DND-41 (cell line): ENCODE data around the gene CCDC116.

ENCODE experiments used
- ATAC-seq: fragments of 200-7000 bp; cut with Tn5 transposase; 3 replicates; pipeline ENCODE4 v1.9.1; 2021; ENCODE audit warnings: low read depth; ENCODE audit not compliant: insufficient read depth
- DNase-seq: peaks from one replicate; pipeline ENCODE4 v3.0.0-alpha.2; 2020
- H2AFZ ChIP-seq: 2 replicates; pipeline ENCODE4 v1.6.0; 2012; ENCODE audit warnings: low read depth, low read length
- H3K27ac ChIP-seq: 2 replicates; pipeline ENCODE4 v1.5.1; 2012; ENCODE audit warnings: low read length, inconsistent platforms
- H3K27me3 ChIP-seq: fragments of 200-600 bp; sonication (generic); 2 replicates; pipeline ENCODE4 v1.6.0; 2012; ENCODE audit warnings: low read length, mild to moderate bottlenecking, inconsistent platforms; ENCODE audit not compliant: insufficient read depth, poor library complexity
- H3K36me3 ChIP-seq: 2 replicates; pipeline ENCODE4 v1.5.1; 2012; ENCODE audit warnings: low read length, inconsistent platforms; ENCODE audit not compliant: insufficient read depth
- H3K4me1 ChIP-seq: 2 replicates; pipeline ENCODE4 v1.5.1; 2012; ENCODE audit warnings: mild to moderate bottlenecking, low read length; ENCODE audit not compliant: insufficient read depth
- H3K4me2 ChIP-seq: 2 replicates; pipeline ENCODE4 v1.6.0; 2012; ENCODE audit warnings: mild to moderate bottlenecking, moderate library complexity, low read length, inconsistent platforms; ENCODE audit not compliant: insufficient read depth
- H3K4me3 ChIP-seq, 2 experiments: fragments of 200-600 bp in 1 of 2; shearing (Covaris generic) in 1 of 2; 2 replicates each; pipeline ENCODE4 v1.5.1; 2012 to 2016; ENCODE audit warnings: inconsistent platforms in 2 of 2, low read length in 2 of 2, mild to moderate bottlenecking in 2 of 2, low read depth in 1 of 2, moderate library complexity in 1 of 2
- H3K79me2 ChIP-seq: 2 replicates; pipeline ENCODE4 v1.6.0; 2012; ENCODE audit warnings: low read length, inconsistent platforms; ENCODE audit not compliant: insufficient read depth
- H3K9ac ChIP-seq: 2 replicates; pipeline ENCODE4 v1.6.0; 2012; ENCODE audit warnings: low read depth, mild to moderate bottlenecking, inconsistent platforms, low read length, moderate library complexity
- H3K9me3 ChIP-seq: 2 replicates; pipeline ENCODE4 v1.5.1; 2012; ENCODE audit warnings: low read length, moderate library complexity, mild to moderate bottlenecking, inconsistent platforms; ENCODE audit not compliant: insufficient read depth, severe bottlenecking
- H4K20me1 ChIP-seq: 2 replicates; pipeline ENCODE4 v1.6.0; 2012; ENCODE audit warnings: low read length; ENCODE audit not compliant: insufficient read depth
- CTCF ChIP-seq: IDR thresholded peaks from 2 replicates; pipeline ENCODE4 v1.5.1; 2012; ENCODE audit warnings: borderline replicate concordance, low read length, moderate library complexity, mild to moderate bottlenecking; ENCODE audit not compliant: poor library complexity, severe bottlenecking; ENCODE audit errors: extremely low read depth
- EZH2 ChIP-seq: IDR thresholded peaks from 3 replicates; pipeline ENCODE4 v1.6.1; 2012; ENCODE audit warnings: borderline replicate concordance, low read depth, mild to moderate bottlenecking, moderate library complexity, low read length, inconsistent platforms; ENCODE audit not compliant: severe bottlenecking

CCDC116 gene

GRCh38 chr22:21633481-21633880, 921 bp downstream of the CCDC116 start:
- DNase-seq (no peak), ATAC-seq (no peak)
- Histone ChIP-seq H3K4me1 (peaks cover 43% of the 10 kb centered on the region), H3K27ac (no peak overlapping the region; the same call in 1 of the 2 replicates), H2AFZ (no peak overlapping the region), H3K9me3 (no peaks in the 10 kb centered on the region), H3K4me2 (no peak overlapping the region), H4K20me1 (peaks cover 9% of the 10 kb centered on the region; the same call in 1 of the 2 replicates), H3K79me2 (peaks cover 14% of the 10 kb centered on the region), H3K4me3 (no peak overlapping the region), H3K9ac (no peak overlapping the region), H3K36me3 (peaks cover 11% of the 10 kb centered on the region), H3K27me3 (no peaks in the 10 kb centered on the region)
- TF ChIP-seq CTCF (no peak), EZH2 (no peak)

DNA sequence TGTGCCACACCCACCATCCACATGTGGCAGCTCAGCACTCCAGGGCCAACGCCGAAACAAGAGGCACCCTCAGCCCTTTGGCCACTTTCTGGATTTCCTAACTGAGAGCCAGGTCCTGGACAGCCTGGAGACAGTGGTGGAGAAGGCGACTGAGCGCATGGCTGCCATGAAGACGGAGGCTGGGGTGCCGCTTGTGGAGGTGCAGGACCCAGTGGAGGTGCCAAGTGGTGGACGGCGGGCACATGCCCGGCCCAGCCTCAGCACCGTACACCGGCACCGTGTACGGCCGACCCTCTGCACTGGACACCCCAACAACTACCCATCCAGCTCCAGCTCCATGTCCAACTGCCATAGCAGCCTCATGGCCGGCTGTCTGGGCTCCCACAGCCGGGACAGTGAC, 1.5 kb downstream of the CCDC116 start:
- H4K20me1 ChIP-seq, result peaks cover 4% of the 10 kb centered on the region; the same call in 1 of the 2 replicates
- H3K27me3 ChIP-seq, result no peaks in the 10 kb centered on the region
- DNase-seq (no peak), ATAC-seq (no peak)
- peaks cover 5% of the 10 kb centered on the region; the same call in 1 of the 2 replicates for H3K36me3 ChIP-seq
- H2AFZ ChIP-seq, result no peak overlapping the region
- peaks cover 37% of the 10 kb centered on the region for H3K4me1 ChIP-seq
- H3K9ac ChIP-seq, result no peak overlapping the region
- no peaks in the 10 kb centered on the region for H3K9me3 ChIP-seq
- no peak overlapping the region for H3K4me3 ChIP-seq
- H3K79me2 ChIP-seq, result peaks cover 8% of the 10 kb centered on the region
- H3K27ac ChIP-seq, result no peak overlapping the region
- TF ChIP-seq EZH2 (no peak), CTCF (no peak)
- H3K4me2 ChIP-seq, result no peak overlapping the region

GRCh38 chr22:21634844-21635243, 2.3 kb downstream of the CCDC116 start:
- Histone ChIP-seq H3K27me3 (no peaks in the 10 kb centered on the region), H3K27ac (no peak overlapping the region), H3K4me1 (peaks cover 35% of the 10 kb centered on the region), H2AFZ (no peak overlapping the region), H3K36me3 (no peaks in the 10 kb centered on the region), H3K4me2 (no peak overlapping the region), H3K9me3 (no peaks in the 10 kb centered on the region), H3K4me3 (no peak overlapping the region), H4K20me1 (peaks cover 3% of the 10 kb centered on the region; the same call in 1 of the 2 replicates), H3K9ac (no peak overlapping the region), H3K79me2 (peaks cover under 1% of the 10 kb centered on the region; the same call in 1 of the 2 replicates)
- no peak for TF ChIP-seq CTCF
- TF ChIP-seq EZH2, result no peak
- DNase-seq (no peak), ATAC-seq (no peak)
